Superior temporal gyrus (tissue), 1 donor: ENCODE data around the gene ANKK1.

ENCODE experiments used
- DNase-seq: peaks from one replicate; pipeline ENCODE4 v3.0.0-alpha.2; 2016; ENCODE audit errors: extremely low spot score

ANKK1 gene

DNA sequence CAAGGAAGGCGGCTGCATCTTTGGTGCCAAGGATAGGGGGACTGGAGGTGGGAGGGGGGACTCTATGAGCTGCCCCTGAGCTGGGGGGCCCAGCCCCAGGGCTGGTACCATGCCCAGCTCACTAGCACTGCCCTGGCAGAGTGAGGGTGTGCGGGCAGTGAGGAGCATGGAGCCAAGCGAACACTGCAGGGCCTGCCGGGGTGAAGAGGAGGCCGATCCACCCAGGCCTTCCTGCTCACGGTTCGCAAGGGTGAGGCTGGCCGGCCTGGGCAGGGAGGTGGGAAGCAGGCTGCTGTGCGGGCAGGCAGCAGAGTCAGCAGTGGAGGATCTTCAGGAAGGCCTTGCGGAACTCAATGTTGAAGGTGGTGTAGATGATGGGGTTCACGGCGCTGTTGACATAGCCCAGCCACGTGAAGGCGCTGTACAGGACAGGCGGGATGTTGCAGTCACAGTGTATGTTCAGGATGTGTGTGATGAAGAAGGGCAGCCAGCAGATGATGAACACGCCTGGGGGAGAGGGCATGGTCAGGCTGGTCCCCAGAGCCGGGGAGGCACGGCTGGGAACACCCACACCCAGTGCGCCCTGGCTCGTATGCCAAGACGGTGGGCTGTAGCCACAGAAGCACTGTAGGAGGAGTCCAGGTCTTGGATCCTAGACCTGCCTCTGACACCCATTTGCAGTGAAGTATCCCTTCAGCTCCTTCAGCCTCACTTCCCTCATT lies 23.0 kb downstream of the ANKK1 start:
- DNase-seq, result no peak

DNA sequence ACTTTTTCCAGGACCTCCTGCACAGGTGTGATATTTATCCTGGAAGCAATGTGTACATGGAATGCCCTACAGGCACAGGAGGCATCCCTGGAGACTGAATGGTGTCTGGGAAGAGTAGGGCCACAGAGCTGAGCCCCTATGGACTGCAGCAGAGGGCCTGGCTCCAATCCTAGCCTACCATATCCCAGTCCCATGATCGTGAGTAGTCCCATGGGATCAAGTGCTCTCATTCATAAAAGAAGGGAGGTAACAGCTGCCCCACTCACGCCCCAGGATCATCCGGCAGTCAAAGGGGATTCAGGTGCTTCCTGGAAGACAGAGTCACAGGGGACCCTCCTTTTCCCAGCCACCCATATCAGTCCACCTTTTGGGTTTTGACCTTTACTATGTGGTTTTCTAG lies 24.0 kb downstream of the ANKK1 start:
- no peak for DNase-seq

DNA sequence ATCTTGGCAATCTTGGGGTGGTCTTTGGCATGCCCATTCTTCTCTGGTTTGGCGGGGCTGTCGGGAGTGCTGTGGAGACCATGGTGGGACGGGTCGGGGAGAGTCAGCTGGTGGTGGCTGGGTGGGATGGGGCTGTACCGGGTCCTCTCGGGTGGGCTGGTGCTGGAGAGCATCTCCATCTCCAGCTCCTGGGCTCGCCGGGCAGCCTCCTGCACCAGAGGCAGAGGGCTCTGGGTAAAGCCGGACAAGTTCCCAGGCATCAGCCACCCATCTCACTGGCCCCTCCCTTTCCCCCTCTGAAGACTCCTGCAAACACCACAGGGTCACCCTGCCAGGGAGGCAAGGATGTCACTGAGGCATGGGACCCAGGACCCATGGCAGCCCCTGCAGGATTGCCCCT lies 25.1 kb downstream of the ANKK1 start:
- no peak for DNase-seq

DNA sequence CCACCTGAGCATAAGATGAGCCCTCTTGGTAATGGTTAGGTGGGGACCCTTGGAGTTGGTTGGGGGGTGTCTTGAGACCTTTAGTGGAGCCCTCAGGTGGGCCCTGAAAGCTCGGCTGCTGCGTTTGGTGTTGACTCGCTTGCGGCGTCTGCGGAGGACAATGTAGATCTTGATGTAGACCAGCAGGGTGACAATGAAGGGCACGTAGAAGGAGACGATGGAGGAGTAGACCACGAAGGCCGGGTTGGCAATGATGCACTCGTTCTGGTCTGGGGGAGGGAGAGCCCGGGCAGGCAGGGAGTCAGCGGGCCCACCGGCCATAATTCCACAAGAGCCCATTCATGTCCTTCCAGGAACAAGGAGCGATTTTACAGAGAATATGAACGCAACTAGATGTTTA lies 27.8 kb downstream of the ANKK1 start:
- DNase-seq, result no peak

DNA sequence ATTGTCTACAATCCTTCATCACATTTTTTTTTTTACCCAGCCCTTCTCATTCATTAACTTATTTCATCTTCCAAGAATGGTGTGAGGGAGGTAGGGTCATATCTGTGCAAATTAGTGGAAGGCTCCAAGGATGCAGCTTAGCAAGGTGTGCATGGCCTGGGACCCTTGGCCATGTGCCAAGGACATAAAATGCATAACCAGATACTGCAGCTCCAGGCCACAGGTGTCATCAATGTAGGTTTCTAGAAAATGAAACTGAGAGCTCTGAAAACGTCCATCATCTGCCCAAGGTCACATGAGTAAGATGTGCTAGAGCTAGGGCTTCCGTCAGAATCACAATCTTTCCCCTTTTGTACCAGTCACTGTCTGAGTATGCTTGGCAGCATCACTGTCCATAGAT lies 29.8 kb downstream of the ANKK1 start:
- DNase-seq, result no peak

- no peak for DNase-seq
Observed at GRCh38 chr11:113419454-113420003, 31.9 kb downstream of the ANKK1 start.

DNA sequence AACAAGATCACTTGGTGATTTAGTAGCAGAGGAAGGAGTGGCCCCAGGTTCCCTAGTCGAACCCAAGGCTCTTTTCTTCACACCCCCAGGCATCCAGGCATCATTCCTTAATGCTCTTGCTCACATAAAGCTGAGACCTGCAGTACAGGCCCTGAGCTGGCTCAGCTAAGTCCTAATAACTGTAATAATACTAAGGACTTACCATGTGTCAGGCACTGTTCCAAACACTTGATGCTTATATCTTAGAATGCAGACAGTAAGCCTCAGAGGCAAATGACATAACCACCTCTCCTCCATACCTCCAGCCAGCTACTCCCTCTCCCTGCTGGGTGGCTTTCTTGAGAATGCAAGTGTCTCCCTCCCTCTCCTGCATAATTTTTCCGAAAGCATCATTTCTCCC lies 33.2 kb downstream of the ANKK1 start:
- no peak for DNase-seq

DNA sequence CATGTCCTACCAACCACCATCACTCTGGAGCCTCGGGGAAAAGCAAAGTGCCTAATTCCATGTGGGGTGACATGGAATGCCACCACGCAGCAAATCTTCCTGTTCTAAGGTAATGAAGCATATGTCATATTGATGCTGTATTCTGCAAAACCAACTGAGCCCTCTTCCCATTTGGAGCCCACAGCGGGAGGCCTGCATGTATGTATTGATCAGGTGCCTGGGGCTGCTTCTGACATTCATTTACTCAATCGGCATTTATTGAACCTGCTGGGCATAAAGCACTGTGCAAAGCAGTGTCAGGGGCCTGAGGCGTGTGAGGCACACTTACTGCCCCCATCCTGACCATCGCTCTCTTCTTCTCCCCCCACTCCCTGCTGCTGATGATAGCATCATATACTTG lies 39.1 kb downstream of the ANKK1 start:
- DNase-seq, result no peak

- DNase-seq, result no peak
Observed at GRCh38 chr11:113431746-113432145, 44.2 kb downstream of the ANKK1 start.

DNA sequence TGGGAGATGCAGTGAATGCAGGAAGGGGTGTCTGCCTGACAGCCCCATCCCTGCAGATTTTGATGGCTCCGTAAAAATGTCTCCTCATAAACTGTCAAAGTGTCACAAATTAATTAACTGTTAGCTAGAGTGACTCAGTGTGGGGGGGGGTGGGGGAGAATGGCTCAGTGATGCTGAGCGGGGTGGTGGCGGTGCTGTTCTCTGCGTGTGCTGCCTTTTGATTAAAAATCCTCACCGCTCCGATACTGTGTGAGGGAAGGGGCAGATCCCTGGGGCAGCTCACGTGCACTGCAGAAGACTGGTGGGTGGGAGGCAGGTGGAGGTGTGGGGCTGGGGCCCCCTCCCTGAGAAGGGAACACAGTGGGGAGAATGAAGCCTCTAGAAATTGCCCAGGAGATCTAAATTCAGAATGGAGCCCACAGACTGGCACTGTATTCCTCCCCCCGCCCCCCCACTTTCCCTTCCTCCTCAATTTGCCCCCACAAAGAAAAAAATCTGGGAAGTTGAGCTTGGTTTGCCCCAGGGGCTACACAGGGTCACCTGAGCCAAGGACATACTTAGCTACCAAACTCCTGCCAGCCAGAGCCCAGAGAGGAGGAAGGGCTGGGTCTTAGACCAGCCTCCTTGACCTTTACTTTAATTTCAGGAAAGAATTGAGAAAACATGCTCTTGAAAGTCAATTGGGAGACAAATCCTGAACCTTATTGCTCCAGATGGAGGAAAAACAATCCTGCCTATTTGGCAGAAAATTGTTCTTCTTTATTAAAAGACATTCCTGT lies 47.8 kb downstream of the ANKK1 start:
- no peak for DNase-seq

- no peak for DNase-seq
Observed at GRCh38 chr11:113436672-113437252, 49.2 kb downstream of the ANKK1 start.

GRCh38 chr11:113440816-113441215 lies 53.2 kb downstream of the ANKK1 start:
- no peak for DNase-seq

DNA sequence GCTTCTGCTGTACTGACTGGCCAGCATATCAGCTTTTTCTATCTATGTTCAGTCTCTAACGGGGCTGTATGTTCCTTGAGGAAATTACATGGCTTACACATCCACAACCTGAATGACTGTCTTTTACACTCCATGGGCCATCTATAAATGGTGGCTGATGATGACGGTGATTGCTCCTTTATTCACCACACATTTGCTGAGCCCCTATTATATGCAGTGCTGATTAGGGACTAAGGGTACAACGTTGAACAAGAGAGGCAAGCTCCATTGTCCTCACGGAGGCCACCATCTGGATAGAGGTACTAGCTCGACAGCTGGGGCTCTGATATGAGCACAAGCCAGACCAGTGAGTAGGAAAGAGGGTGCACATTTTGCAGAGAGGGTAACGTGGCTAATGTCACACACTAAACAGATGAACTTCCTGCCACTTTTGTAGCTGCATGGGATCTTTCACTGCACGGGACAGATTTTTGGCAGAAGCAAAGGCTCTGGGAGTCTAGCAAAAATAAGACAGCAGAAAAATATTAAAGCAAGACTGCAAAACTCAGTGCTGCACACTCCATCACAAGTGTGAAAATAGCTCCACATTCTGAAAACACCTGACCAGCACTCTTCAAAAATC lies 57.0 kb downstream of the ANKK1 start:
- DNase-seq, result no peak

GRCh38 chr11:113446112-113446511 lies 58.5 kb downstream of the ANKK1 start:
- no peak for DNase-seq

DNA sequence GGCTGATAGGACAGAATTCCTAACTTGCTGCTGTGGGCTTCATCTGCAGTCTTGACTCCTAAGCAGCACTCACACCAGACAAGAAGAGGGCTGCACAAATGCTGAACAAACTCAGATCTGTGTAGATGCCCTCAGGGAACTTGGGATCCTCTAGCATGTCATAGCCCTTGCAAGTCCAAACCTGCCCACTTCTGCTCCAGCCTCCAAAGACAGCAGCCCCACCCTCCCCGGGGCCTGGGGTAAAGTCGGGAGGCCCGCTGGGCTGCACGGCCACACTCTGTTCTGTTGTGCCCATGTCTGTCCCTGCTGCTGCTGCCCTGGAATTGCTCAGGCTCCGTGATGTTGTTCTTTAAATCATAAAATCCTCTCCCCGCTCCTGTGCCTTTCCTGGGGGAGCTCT lies 59.4 kb downstream of the ANKK1 start:
- DNase-seq, result no peak

DNA sequence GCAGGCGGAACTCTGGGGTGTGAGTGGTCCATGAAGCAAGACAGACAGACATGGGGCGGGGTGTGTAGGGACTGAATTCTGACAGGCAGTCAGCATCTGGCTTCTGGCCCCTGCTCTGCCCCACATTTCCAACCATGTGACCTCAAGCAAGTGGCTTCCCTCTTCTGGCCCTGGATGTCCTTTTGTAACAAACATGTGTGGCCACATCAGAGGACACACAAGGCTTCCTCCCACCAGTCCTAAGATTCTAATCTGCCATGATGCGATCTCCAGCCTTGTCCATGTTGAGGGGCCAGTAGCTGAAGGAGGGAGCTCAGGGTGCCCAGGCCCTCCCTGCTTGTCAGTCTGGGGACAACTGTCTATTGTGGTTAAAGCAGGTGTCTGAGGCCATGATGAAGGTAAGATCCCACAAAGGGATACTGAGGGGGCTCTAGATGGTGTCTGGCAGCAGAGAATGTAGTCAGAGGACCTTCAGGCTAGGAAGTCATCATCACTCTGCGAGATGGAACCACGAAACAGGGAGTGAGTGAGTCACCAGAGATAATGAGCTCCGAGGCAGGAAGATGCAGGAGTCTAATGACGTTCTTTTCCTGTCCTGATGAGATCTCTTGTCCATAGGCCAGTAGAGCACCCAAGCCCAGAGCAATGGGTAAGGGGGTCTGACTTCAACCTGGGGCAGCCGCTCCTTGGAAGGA lies 60.2 kb downstream of the ANKK1 start:
- no peak for DNase-seq

DNA sequence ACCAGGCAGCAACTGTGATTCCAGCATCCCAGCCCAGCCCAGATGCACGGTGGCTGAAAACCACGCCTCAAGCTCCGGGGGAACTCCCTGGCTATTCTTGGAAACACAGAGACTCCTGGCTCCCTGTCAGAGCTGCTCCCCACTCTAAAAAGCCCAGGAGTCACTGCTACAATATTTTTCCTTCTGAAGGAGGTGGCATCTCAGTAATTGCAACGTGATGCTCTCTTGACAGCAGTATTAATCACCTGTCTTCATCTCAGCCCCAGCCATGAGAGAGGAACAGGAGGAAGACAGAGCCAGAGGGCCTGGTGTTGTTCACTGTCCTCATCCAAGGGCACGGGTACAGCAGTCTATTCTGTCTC lies 60.7 kb downstream of the ANKK1 start:
- no peak for DNase-seq

- no peak for DNase-seq
Observed at GRCh38 chr11:113449743-113450142, 62.2 kb downstream of the ANKK1 start.
